ENCODE results near the gene SLC28A3.

Gene SLC28A3

DNA sequence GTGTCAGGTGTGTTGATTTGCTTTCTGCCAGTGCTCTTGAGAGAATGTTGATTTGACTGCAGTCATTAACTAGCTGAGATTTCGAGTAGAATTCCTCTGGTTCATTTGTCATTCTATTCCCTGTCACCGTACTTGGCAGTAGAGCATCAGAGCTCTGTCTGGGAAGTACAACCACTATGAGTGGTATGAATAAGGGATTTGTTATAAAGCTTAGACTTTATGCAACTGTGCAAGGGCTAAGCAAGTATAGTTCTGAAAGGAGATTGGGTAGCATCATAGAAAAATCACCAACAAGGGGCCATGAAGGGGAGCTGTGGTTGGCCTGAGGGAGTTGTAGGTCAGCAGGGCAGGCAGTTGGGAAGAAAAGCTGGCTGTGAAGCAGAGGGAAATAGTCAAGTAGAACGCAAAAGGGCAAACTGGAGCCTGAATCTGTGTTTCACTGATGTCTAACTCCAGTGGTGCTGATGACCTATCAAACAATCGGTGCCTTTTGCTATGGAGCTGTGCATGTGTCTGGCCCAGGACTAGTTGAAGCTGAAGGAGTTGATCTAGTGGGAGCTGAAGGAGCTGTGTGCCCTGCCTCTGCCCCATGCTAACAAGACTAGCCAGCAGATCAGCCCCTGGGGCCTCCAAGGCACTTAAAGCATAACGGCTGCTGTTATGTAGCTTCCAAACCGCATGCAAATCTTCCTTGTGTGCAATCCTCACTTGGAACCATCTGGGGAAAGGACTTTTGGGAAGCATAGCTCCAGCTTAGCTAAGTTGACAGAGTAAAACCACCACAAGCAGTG is 110.0 kb downstream of the SLC28A3 start:
- DNase-seq: no peak

DNA sequence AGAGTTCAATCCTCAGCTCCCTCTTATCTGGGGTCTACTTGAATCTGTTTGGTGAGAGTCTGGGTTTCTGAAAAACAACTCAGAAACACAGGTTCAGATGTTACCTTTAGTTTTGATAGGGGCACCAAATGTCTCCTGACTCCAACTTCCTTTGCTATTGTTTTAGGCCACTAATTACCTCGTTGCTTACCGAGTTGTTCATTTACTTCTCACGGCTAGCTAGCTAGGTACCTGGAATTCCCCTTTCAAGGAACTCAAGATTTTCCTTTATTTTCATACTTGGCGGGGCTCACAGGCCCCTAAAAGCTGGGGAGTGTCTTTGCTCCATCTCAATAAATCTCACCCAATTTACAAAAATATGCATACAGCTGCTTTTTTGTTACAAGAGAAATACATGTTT is 111.4 kb downstream of the SLC28A3 start:
- no peak for DNase-seq

DNA sequence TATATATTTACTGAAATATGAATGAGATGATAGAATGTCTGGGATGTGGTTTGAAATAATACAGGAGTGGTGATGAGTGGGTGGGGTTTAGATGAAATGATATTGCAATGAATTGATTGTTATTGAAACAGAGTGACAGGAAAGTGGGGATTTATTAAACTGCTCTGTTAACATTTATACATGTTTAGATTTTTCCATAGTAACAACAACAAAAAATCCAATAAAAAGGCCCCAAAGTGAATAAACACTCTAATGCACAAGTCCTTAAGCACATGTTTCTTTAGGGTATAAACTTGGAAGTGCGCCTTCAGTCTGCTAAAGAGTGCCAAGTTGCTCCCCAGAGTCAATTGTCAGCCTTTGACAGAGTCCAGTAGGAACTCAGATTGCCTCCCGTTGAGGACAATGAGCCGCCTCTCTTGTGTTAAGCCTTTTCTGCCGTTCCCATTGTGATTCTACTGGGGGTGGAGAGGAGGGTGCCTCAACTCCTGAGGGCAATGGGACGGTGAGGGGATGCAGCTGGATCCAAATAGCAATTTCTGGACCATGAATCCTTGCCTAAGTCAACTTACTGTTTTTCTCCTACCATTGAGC is 112.3 kb downstream of the SLC28A3 start:
- DNase-seq: no peak

- no peak for DNase-seq
Measured at GRCh38 chr9:84226126-84226525, 114.4 kb downstream of the SLC28A3 start.

Measured in NCI-H1417 (cell line).